PC-3 (cell line): ENCODE data around the gene NR2F2. TPM values are rescaled to one million over a fixed set of nuclear protein-coding genes. Genes with fewer than 3 reads are reported as not detected.

Experiments
- ATAC-seq: fragments of 200-7000 bp; cut with Tn5 transposase; 2 replicates; pipeline ENCODE4 v1.9.1; 2020; ENCODE audit warnings: mild to moderate bottlenecking, moderate library complexity
- BruUV-seq: library from RNA; stranded (reverse); fragments of 400-500 nt; replicated peaks from 2 replicates; lab custom pipeline; 2021; lab: Mats Ljungman, UMichigan
- CTCF ChIA-PET: fragments of 300-600 bp; sonication (Branson Sonifier 250); formaldehyde crosslinking; loops from one replicate; lab custom pipeline; 2022; ENCODE audit warnings: antibody characterized with exemption; lab: Charles Lee
- POLR2A ChIA-PET: fragments of 300-600 bp; sonication (Branson Sonifier 250); formaldehyde crosslinking; loops from one replicate; lab custom pipeline; 2022; ENCODE audit warnings: antibody characterized with exemption; ENCODE audit not compliant: unreplicated experiment; lab: Charles Lee
- DNase-seq: peaks from one replicate; pipeline ENCODE4 v3.0.0-alpha.2; 2015
- H2AFZ ChIP-seq: fragments of 300-600 bp; sonication (generic); 2 replicates; pipeline ENCODE4 v1.6.0; 2016; ENCODE audit warnings: antibody characterized with exemption, low read length
- H3F3A ChIP-seq: fragments of 300-600 bp; sonication (generic); one replicate; pipeline ENCODE4 v1.6.0; 2017; ENCODE audit warnings: antibody characterized with exemption, low read length, control low read depth, mild to moderate bottlenecking; ENCODE audit not compliant: unreplicated experiment
- H3K27ac ChIP-seq: fragments of 300-600 bp; sonication (generic); 2 replicates; pipeline ENCODE4 v1.5.1; 2016; ENCODE audit warnings: mild to moderate bottlenecking, low read length
- H3K27me3 ChIP-seq: fragments of 300-600 bp; sonication (generic); 2 replicates; pipeline ENCODE4 v1.6.1; 2016; ENCODE audit warnings: low read length, mixed read lengths
- H3K36me3 ChIP-seq: fragments of 300-600 bp; sonication (generic); 2 replicates; pipeline ENCODE4 v1.6.1; 2016; ENCODE audit warnings: low read depth, mixed run types, low read length, mixed read lengths
- H3K4me1 ChIP-seq: fragments of 300-600 bp; sonication (generic); 2 replicates; pipeline ENCODE4 v1.5.1; 2016; ENCODE audit warnings: low read length; ENCODE audit not compliant: insufficient read depth
- H3K4me2 ChIP-seq: fragments of 300-600 bp; sonication (generic); 2 replicates; pipeline ENCODE4 v1.6.0; 2016; ENCODE audit warnings: low read length
- H3K4me3 ChIP-seq: fragments of 300-600 bp; sonication (generic); 2 replicates; pipeline ENCODE4 v1.5.1; 2016; ENCODE audit warnings: mild to moderate bottlenecking, low read length, mixed read lengths
- H3K79me2 ChIP-seq: fragments of 300-600 bp; sonication (generic); 2 replicates; pipeline ENCODE4 v1.6.1; 2017; ENCODE audit warnings: low read length, mixed read lengths
- H3K9ac ChIP-seq: fragments of 300-600 bp; sonication (generic); 2 replicates; pipeline ENCODE4 v1.6.0; 2016; ENCODE audit warnings: mild to moderate bottlenecking, low read length
- H3K9me2 ChIP-seq: fragments of 300-600 bp; sonication (generic); replicated peaks from 2 replicates; pipeline ENCODE4 v1.6.1; 2016; ENCODE audit warnings: mixed run types, low read length, mixed read lengths
- H3K9me3 ChIP-seq: fragments of 300-600 bp; sonication (generic); 2 replicates; pipeline ENCODE4 v1.6.1; 2016; ENCODE audit warnings: low read length, mixed read lengths
- H4K20me1 ChIP-seq: fragments of 300-600 bp; sonication (generic); 2 replicates; pipeline ENCODE4 v1.6.1; 2016; ENCODE audit warnings: low read length, mixed read lengths
- EZH2 ChIP-seq: fragments of 300-600 bp; sonication (generic); IDR thresholded peaks from one replicate; pipeline ENCODE4 v1.6.1; 2017; ENCODE audit warnings: antibody characterized with exemption, mild to moderate bottlenecking, low read length; ENCODE audit not compliant: unreplicated experiment
- EZH2phosphoT487 ChIP-seq: fragments of 300-600 bp; sonication (generic); IDR thresholded peaks from 2 replicates; pipeline ENCODE4 v1.6.1; 2018; ENCODE audit warnings: mild to moderate bottlenecking, antibody characterized with exemption, low read length, borderline replicate concordance
- intact Hi-C: fragments of 100-400 bp; cut with micrococcal nuclease; formaldehyde crosslinking; loops from 2 replicates; pipeline ENCODE4 v1.9.0; 2023
- total RNA-seq: library from RNA; depleted of rRNA; stranded (reverse); fragments of >200 nt; gene quantifications from 2 replicates; pipeline ENCODE4 v1.2.3, GENCODE V29; 2014
- TF ChIP-seq, protein P1 (sequence below): fragments of 300-600 bp; sonication (generic); conservative IDR thresholded peaks from 2 replicates; pipeline ENCODE4 v1.5.1; 2017; ENCODE audit warnings: antibody characterized with exemption, low read depth, mild to moderate bottlenecking, low read length

The NR2F2 gene
- total RNA-seq, 1 experiment from 2014 or later = 19.6 TPM

- BruUV-seq = no TSS peak
- Histone ChIP-seq H4K20me1 (peaks cover 16% of the 10 kb centered on the region; the same call in 1 of the 2 replicates), H3K9me2 (no peaks in the 10 kb centered on the region), H3K36me3 (peaks cover 16% of the 10 kb centered on the region), H3K79me2 (peaks cover 99% of the 10 kb centered on the region), H2AFZ (peak overlapping the region; percentile 49), H3K4me3 (peak overlapping the region; percentile 89), H3K4me2 (peak overlapping the region; percentile 89), H3F3A (no peaks in the 10 kb centered on the region), H3K9ac (peak overlapping the region; percentile 97), H3K27me3 (no peaks in the 10 kb centered on the region), H3K9me3 (no peaks in the 10 kb centered on the region), H3K27ac (peak overlapping the region; percentile 88), H3K4me1 (peaks cover 8% of the 10 kb centered on the region; the same call in 1 of the 2 replicates)
- intact Hi-C loops = loop anchor here (2.0 kb wide), 1 partner anchor 14 kb away; no protein-coding TSS in a partner anchor
- POLR2A ChIA-PET = interaction anchor here (0.6 kb wide), 2 partner anchors 10 to 64 kb away, joined by 3 to 11 read pairs; partner anchors contain the start of gene NR2F2
- CTCF ChIA-PET = interaction anchor here (0.6 to 1.2 kb wide), 6 partner anchors 10 to 148 kb away, joined by 3 to 10 read pairs (median 6); partner anchors contain the start of gene NR2F2
- DNase-seq (peak; percentile 13), ATAC-seq (no peak)
- TF ChIP-seq EZH2 = no peak
- TF ChIP-seq, protein P1, sequence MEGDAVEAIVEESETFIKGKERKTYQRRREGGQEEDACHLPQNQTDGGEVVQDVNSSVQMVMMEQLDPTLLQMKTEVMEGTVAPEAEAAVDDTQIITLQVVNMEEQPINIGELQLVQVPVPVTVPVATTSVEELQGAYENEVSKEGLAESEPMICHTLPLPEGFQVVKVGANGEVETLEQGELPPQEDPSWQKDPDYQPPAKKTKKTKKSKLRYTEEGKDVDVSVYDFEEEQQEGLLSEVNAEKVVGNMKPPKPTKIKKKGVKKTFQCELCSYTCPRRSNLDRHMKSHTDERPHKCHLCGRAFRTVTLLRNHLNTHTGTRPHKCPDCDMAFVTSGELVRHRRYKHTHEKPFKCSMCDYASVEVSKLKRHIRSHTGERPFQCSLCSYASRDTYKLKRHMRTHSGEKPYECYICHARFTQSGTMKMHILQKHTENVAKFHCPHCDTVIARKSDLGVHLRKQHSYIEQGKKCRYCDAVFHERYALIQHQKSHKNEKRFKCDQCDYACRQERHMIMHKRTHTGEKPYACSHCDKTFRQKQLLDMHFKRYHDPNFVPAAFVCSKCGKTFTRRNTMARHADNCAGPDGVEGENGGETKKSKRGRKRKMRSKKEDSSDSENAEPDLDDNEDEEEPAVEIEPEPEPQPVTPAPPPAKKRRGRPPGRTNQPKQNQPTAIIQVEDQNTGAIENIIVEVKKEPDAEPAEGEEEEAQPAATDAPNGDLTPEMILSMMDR = no peak
- TF ChIP-seq EZH2phosphoT487 = no peak
Measured at GRCh38 chr15:96340598-96341512, 10.4 kb downstream of the NR2F2 start.

GRCh38 chr15:96341513-96342405 is 11.3 kb downstream of the NR2F2 start:
- Histone ChIP-seq H4K20me1 (0 out of 2 replicates have a peak, but pooled peaks cover 7% of the 10 kb centered on the region), H3F3A (no peaks in the 10 kb centered on the region), H3K9me3 (no peaks in the 10 kb centered on the region), H3K4me1 (peaks cover 8% of the 10 kb centered on the region; the same call in 1 of the 2 replicates), H3K9me2 (no peaks in the 10 kb centered on the region), H3K4me2 (peak overlapping the region; percentile 57), H3K9ac (peak overlapping the region; percentile 38), H3K27me3 (no peaks in the 10 kb centered on the region), H3K79me2 (peaks cover 99% of the 10 kb centered on the region), H3K36me3 (peaks cover 9% of the 10 kb centered on the region), H3K4me3 (peak overlapping the region; percentile 44), H3K27ac (peak overlapping the region; percentile 32), H2AFZ (peak overlapping the region; percentile 49; the same call in 1 of the 2 replicates)
- ATAC-seq (no peak), DNase-seq (no peak)
- intact Hi-C loops = loop anchor here (2.0 kb wide), 1 partner anchor 15 kb away; no protein-coding TSS in a partner anchor
- ChIA-PET POLR2A (interaction anchor here (0.7 kb wide), 1 partner anchor 1075 kb away, joined by 7 read pairs; no protein-coding TSS in a partner anchor), CTCF (interaction anchor here (0.7 to 1.2 kb wide), 3 partner anchors 11 to 15 kb away, joined by 3 to 6 read pairs (median 3); partner anchors contain the start of gene NR2F2)
- TF ChIP-seq, protein P1 = no peak
- TF ChIP-seq EZH2phosphoT487 (no peak), EZH2 (no peak)
- BruUV-seq = no TSS peak
